GM18520 (cell line): Measurements from ENCODE around the gene PRCC.

Experiments used
- ATAC-seq: cut with Tn5 transposase; IDR thresholded peaks from one replicate; pipeline ENCODE4 v1.9.1; 2021; ENCODE audit not compliant: unreplicated experiment

The PRCC gene

DNA sequence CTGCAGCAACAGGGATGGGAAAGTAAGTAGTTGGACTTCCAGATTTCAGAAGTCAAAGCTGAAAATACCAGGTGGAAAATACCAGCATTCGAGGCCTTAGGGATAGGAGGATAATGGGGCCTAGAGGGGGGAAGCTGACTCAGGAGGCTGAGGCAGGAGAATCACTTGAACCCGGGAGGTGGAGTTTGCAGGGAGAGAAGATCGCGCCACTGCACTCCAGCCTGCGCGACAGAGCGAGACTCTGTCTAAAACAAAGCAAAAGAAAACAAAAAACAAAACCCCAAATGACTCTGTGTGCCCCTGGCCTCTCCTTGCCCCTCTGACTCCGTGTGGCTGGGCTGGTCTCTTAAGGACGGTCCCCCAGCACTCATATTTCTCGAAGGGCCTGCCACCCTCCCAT, 46.0 kb downstream of the PRCC start:
- no peak for ATAC-seq

DNA sequence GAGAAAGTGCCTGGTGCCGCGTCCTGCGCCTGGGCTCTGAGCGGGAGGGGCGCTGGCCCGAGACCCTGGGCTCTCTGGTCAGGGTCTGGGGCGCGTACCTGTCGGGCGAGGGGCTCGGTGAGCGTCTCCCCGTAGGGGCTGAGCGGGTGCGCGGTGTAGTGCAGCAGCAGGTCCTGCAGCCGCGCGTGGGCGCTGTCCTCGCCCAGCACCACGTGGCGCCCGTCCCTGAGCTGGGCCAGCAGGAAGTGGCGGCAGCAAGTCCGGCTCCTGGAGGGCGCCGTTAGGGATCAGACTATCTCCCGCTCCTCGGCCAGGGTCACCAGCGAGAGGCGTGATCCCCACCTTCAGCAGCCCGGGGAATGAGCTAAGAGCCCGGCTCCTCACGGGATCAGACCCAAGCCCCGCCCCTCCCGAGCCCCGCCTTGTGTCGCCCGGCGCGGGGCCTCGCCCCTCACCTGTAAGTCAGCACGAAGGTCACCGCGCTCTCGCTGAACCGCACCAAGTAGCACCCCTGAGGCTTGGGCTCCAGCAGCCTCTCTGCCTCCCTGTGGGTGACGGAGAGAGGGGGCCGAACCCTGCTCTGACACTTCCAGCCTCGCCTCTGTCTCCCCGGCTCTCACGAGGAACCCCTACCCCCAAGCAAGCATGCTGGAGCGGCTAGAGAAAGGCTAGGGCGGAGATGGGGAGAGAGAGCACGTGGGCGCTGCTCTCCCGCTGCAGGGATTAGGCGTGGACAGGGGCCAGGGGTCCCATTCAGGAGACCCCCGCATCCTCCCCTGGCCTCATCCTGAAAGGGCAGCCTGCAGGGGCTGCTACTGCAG, 46.6 kb downstream of the PRCC start:
- no peak for ATAC-seq

DNA sequence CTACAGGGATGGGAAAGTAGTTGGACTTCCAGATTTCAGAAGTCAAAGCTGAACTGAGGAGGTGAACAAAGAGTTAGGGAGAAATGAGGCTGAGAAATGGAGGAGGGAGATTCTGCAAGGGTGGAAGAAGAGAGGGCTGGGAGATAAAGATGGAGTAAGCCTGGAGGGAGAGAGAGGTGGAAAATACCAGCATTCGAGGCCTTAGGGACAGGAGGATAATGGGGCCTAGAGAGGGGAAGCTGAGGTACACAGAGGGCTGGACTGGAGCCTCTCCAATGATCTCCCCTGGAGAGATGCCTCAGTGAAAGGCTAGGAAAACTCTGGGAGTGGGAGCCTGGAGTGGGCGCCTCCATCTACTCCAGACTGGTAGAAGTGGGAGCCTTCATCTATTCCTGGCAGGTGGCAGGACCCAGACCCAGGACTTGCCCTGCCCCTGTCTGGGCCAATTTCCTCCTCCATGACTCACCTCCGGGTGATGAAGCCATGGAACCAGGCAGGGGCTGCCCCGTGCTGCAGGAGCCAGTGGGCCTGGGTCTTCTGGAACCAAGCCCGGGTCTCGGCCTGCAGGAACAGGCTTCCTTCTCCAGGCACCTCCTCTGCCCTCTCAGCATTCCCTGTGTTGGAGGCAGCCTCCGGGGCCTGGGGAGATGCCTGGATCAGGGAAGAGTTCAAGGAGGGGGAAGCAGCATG, 47.4 kb downstream of the PRCC start:
- ATAC-seq, result no peak

DNA sequence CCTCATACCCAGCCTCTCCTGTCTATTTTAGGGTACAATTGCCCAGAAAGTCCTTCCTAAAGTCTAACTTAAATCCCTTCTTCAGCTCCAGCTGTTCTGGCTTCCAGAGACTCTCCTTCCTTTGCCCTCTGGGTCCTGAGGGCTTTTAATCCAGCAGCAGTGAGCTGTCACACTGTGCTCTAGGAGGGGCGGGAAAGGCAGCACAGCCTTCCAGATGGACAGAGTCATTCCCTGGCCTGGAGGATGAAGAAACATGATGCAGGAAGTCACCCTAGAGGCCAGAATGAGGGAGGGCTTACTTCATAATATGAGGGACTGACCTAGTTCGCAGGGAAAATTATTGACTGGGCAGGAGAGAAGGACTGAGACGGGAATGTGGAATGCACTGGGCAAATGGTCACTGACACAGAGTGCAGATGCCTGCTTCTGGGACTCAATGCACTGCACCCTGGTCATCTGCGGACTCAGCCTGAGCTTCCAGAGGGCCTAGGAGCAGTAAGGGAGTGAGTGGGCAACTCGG, 48.0 kb downstream of the PRCC start:
- no peak for ATAC-seq

DNA sequence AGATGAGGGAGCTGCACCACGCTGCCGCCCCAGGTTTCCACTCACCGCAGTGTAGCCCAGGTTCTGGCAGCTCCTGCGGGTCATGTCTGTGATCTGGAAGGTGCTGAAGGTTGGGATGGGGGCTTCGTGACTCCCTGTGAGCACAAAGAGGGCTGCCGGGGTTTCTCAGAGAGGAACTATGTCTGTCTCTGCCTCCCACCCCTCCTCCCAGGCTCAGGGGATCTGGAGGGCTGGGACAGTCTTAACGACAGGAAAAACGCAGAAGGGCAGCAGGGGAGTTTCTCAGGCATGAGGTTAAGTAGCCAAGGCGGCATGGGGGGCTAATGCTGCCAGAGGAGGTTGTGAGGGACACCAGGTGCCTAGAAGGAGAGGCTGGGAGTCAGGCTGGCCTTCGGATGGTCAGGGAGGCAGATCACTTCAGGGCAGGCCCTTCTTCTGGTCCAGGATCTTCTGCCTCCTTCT, 48.7 kb downstream of the PRCC start:
- ATAC-seq, result no peak

DNA sequence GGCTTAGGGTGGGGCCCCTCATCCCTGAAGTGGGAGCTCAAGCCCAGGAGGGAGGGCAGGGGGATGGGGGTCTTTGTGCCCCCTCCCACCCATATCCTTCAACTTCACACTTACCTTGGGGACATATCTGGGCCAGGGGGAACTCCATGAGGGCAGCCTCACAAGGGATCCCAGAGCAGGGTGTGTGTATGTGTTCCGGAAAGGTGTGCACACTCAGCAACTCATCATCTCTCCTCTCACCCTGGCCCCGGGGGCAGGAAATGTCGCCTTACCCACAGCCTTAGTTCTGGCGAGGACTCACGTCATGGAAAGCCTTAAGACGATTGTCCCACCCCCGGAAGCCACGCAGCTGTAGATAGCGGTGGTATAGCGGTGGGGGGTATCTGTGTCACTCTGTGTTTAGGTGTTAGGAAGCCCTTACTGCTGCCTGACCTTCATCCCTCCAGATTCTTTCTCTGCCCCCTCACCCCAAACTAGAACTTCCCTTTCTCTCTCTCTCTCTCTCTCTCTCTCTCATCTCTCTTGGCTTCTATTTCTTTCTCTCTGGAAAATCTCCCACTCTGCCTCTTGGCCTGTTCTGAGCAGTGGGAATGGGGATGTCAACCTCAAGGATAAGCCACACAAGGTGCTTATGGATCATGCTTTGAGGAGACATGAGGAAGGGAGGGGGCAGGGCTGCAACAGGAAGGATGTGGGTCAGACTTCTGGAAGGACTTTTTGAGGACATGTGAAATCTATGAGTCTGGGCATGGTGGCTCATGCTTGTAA, 49.4 kb downstream of the PRCC start, which contains the start of gene SH2D2A:
Gene SH2D2A, minus strand, starts transcription at position 288 of the 768 bp plus-strand sequence. Its CDS starts 140 bp downstream, at position 148.
- peak; percentile 77 for ATAC-seq

DNA sequence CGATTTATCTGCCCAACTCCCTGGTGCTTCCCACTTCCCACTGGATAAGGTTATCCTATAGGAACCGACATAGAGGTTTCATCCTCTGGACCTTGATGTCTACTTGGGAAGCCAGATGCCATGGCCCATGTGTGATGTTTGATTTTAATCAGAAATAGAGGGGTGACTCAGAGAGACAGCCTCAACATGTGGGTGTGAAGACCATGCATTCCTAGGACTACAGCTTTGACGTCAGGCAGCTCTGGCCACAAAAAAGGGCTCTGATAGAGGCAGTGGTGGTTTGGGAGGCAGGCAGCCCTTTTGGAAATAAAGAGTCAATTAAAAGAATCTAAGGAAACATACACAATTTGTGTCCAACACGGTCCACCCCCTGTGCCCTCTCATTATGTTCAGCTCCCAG, 54.5 kb downstream of the PRCC start:
- no peak for ATAC-seq

DNA sequence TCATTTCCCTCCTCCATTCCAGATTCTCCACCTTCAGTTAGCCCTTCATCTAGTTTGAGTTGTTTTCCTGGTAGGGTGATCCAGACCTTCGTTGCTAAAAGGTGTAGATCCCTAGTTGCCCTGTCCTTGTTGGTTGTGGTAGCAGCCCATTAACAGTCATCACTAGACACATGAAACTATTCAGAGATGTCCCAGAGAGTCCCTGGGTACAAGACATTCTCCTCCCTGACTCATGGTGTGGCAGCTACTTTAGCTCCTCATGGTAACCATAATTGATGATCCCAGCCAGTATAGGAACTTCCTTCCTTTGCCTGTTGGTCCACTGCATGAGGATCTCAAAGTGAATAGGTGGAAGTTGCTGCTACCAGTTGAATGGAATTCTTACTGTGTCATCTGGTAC, 55.3 kb downstream of the PRCC start:
- no peak for ATAC-seq

DNA sequence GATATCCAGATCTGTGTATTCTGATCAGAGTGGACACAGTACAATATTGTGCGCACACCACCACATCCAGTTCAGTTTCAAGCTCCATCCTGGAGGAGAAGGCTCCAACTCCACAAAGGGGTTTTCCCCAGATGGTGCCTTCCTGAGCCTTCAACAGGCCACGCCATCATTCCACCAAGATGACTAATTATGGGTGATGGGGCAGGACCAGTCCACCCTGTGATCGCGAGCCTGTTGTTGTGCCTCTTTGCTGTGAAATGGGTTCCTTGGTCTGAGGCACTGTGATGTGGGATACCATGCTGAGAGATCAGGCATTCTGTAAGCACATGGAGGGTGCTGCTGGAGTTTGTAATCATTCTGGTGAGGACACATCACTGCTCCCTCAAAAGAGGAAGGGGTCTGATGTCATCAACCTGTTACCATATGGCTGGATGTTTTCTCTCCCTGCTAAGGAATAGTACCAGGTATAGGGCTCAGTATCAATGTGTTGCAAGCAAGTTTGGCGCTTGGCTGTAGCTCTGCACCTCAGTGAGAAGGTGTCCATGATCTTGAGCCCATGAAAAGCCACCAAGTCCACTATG, 56.0 kb downstream of the PRCC start:
- ATAC-seq, result no peak

DNA sequence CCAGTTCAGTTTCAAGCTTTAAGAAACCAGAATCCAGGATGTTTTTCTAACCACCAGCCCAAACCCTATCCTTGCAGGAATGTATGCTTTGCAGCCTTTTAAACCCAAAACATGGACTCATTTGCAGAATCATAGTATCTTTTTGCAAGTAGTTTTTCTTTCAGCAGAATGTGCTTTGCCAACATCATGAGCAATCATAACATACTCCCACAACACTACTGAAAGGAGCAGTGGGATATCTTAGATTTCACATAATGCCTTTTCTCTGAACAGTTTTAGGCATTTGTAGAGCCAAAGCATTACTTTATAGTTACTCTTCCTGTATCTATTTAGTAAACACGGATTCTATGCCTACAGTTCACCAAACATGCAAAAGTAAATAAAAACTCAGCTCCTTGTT, 59.3 kb downstream of the PRCC start:
- ATAC-seq, result no peak

DNA sequence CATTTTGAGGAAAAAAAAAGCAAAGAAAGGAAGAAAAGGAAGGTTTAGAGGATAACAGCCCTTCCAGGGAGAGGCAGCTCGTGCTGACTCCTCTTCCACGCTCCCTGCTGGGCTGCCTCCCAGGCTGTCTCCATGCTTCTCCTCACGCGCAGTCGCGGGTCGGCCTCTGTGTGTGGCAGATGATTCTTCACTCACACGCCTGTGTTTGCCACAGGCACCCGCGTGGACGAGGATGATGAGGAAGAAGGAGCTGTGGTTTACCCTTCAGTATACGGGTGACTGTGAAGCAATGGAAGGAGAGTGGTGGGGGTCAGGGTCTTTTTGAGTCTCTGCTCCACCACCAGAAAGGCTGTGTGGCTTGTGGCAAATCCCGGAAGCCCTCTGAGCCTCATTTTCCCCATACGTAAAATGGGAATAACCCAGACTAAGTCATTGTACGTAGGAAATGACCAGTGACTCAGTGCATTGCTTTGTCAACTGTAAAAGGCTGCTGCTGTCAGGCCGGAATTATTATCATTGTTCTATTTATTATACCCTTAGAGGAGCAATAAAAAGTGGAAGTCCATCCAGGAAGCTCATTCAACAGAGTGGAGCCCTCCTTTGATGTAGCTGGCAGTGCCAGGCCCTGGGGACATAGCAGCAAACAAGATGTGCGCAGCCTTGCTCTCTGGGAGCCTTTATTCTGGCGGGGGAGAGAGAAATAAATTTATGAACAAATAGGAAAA, 61.2 kb downstream of the PRCC start:
- ATAC-seq, result no peak

DNA sequence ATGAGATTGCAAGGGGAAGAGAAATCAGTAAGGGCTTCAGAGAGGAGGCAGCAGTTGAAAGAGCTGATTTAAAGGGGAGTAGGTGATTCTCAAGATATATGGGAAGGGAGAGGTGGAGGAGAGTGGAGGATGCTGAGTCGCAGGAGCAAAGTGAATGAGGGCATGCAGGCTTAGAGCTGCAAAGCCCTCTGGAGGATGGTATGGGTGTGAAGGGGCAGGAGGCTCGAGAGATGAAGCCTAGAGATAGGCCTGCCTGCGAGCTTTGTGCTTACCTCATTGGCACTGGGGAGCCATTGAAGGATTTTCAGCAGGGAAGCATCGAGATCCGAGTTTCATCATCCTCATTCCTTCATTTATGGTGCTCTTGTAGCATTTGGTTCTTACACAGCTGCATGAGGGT, 65.1 kb downstream of the PRCC start:
- ATAC-seq, result no peak

DNA sequence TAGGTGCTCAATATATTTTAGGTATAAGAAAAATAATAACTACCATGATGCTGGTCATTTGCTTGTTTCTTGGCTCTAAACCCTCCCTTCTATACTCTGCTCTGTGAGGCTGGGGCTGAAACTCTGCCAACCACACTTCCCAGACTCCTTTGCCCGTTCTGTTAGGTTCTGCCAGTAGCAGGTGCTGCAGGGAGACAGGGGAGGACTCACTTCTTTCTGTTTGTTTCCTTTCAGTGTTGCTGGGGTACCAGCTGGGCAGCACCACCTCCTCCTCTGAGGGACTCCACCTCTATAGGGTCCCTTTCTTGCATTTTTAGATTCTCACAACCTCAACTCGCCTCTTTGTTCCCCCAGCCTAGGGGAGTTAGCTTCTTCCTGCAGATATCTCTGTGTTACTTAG, 66.3 kb downstream of the PRCC start:
- no peak for ATAC-seq

DNA sequence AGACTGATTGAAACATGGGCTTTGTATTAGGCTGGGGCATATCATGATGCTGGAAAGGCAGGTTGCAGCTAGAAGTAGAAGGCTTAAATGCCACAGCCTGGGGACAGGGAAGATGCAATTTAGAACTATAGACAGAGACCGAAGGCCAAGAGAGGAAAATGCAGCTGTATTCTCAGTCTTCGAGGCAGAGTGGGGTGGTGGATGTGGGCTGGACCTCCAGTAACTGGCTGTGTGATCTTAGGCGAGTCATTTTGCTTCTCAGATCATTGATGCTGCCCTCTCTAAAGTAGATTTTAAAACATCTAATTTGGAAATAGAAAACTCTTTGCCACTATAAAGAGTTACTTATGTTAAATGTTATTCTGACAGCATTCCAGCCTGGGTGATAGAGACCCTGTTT, 67.0 kb downstream of the PRCC start:
- ATAC-seq, result no peak

DNA sequence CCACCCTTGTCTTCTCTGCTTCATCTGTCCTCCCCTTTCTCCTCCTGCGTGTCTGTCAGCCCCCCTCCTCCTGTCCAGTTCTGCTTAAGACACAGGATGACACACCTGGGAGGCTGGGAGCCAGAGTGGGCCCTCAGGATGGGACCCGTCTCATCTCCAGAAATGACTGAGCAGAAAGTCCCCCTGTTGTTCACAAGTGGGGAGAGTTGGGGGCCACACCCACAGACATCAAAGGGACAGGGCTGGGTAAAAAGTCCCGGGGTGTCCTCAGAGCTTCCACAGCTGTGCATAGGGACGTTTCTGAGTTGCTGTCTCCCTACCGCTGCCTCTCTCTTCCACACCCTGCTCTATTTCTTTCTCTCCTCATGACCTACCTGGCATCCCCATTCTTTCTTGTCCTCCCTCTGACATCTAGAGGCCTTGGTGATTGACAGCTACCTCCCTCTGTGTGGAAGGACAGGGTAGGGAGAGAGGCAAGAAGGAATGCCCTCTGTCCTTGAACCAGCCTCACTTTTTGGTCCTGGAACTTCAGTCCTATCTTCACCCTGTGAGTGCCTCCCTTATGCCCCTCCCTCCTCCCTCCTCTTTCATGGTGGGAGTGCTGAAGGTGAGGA, 68.8 kb downstream of the PRCC start:
- no peak for ATAC-seq

DNA sequence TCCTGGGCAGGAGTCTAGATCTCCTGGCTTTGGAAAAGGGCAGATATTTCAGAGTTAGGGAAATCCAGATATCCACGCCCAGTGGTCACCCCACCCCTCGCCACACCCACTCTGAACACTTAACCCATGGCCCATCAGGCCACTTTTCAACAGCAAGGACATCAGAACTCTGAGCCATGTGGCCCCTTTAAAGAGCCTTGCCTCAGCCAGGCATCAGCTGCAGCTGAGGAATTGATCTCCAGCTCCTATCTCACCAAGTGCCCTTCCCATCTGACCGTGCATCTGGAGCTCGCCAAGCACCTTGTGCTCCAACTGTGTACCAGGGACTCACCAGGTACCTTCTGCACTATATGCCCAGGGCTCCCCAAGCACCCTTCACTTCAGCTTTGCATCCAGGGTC, 69.6 kb downstream of the PRCC start:
- no peak for ATAC-seq

DNA sequence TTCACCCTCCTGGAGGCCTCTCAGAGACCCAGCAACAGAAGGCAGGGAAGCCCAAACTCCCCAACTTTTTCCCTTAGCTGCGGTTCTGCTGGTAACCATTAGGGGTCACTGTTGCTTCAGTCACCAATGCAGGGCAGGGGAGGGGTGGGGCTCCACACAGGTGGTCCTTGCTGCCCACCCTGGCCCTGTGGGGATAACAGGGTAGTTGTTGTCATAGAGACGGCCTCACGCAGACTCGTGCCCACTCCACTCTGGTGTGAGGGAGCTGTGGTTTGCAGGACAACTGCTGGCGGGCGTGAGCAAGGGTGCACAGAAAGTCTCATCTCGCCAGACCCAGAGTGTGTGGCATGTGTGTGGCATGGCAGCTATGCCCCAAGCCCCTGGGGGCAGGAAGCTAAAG, 71.6 kb downstream of the PRCC start:
- ATAC-seq, result no peak

DNA sequence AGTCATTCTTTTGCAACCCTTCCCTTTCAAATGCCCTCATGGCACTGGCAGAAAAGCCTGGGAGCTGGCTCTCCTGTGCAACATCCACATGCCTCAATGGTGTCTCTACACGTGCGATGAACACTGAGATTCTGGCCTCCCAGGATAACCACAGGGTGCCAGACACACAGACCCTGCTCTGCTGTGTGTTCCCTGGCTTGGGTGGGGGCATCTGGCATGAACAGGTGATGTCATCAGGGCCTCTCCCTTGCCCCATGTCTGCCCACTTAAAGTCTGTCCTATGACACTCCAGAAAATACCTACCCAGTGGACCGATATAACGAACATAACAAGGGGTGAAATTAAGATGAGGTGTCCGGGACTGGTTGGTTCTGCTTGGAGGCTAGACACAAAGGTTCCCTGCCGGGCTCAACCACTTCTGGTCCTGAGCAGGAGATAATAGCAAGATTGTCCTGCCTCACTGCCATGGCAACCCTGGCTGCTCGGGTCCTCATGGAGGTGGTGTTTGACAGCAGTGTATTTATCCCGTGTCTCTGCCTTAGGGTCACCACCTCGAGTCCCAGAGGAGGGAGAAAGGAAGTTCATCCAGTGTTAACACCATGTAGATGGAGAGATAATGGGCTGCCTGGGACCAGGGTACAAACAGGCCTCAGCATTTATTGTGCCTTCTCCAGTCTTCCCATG, 72.2 kb downstream of the PRCC start:
- no peak for ATAC-seq

DNA sequence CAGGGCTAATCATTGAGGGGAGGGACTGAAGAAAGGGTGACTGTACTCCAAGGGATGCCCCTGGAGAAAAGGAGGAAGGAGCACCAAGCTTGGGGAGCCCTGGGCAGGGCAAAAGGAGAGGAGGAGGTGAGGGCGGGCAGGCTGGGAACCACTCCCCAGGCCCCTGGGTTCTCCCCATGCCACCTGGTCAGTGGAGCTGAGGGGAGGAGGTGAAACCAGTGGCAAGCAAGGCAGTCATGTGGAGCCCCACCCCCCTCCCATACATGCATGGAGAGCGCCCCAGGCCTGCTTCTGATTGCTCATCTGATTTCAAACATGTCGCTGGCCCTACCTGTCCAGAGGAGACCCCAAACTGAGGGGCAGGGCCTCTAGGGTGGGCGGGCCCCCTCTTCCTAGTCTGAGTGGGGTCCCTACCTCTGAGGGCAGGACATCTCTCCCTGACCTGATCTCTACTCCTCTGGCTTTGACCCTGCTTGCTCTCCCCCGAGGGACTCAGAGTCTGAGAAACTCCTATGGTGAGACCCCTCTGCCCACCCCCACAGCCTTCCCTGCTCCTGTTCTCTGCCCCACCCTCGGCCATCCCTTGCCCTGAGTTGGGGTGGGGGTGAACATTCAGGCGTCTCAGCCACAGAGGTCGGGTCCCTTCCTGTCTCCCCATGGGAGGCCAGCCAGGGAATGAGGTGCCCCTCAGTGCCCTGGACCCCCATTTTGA, 73.0 kb downstream of the PRCC start:
- ATAC-seq, result no peak
